GM19023 (cell line): Measurements from ENCODE around the gene EQTN.

Experiments
- ATAC-seq: cut with Tn5 transposase; IDR thresholded peaks from one replicate; pipeline ENCODE4 v1.9.1; 2021; ENCODE audit warnings: mild to moderate bottlenecking, moderate library complexity; ENCODE audit not compliant: unreplicated experiment

EQTN gene

DNA sequence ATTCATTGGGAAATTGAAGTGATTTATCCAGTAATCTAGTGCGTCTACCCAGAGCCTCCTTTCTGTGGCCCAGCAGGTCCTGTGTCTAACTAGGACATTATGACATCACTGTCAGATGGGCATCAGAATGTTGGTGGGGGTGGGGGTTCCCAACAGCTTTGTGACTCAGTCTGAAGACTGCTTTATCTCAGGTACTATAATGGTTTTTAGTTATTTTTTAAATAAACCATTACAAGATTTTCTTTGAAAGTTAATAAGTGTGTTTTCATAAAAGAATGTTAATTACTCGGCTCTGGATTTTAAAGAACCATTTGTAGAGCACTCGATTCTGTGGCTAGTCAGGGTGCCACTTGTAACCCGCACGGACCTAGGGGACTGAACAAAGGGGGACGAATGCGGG, at the start of gene EQTN:
Gene EQTN, minus strand, starts transcription at position 101 of the 400 bp plus-strand sequence. Its CDS starts 95 bp downstream, at position 6.
- no peak for ATAC-seq

DNA sequence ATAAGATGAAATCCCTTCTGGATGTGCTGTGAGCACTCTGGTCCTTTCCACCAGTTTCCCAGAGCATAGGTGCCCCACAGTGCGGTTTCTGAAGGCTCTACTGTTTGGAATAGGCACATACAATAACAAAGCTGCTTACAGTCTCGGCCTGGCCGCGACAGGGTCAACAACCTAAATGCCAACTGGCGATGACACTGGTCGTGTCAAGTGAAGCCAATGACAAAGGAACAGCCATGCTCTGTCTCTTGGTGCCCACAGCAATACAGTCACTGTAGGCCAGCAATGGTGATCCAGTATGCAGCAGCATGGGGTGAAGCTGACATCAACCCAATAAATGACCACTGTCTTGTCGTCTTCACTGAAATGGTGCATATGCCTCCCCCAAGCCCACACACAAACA, 47.8 kb upstream of the EQTN start:
- no peak for ATAC-seq

DNA sequence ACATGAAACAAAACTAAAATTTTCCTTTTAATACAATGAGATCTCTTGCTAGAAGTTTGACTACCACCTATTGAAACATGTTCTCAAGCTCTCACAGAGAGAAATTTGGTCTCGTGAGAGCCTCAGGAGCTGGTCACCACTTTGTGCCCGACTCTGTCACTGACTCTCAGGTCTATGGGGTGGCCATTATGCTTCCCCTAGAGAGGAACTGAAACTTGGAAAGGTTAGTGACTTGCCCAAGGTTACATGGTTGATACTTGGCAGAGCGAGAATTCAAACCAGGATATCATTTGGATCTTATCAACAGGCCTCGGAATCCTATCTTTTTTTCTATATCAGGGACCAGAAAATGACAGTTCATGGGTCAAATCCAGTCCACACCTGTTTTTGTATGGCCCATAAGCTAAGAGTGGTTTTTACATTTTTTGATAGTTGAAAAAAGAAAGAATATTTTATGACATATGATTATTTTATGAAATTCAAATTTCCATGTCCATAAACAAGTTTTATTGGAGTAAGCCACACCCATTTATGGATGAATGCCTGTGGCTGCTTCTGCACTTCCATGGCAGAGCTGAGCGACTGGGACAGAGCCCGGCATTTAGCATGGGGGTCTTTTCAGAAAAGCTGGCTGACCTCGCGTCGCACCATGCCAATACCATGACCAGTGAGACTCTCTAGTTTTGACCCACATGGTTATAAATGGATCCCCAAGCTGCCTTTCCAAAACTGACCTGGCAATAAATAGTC, 44.8 kb upstream of the EQTN start:
- no peak for ATAC-seq

DNA sequence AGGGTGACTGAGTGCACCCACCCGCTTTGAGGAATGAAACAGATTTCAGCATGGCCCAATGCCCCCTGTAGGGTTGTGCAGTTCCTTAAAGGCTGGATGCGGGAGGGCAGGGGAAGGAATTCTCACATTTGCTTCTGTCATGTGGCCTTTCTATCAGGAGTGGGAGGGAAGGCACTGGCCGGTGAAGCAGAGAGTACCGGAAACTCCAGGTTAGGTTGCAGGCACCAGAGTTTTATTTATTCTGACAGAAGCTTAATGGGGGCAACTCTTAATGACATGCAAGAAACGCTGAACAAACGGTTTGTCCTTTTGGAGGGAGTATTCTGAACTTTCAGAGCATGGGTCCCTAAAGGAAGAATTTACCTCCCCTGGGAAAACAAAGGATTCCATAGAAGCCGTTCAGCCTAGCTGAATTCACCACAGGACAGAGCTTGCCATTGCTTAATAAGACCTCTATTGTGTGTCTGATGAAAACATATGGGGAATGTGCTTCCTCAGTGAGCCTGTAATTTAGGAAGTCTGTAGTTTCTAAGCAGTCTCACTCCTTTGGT, 44.1 kb upstream of the EQTN start:
- no peak for ATAC-seq

DNA sequence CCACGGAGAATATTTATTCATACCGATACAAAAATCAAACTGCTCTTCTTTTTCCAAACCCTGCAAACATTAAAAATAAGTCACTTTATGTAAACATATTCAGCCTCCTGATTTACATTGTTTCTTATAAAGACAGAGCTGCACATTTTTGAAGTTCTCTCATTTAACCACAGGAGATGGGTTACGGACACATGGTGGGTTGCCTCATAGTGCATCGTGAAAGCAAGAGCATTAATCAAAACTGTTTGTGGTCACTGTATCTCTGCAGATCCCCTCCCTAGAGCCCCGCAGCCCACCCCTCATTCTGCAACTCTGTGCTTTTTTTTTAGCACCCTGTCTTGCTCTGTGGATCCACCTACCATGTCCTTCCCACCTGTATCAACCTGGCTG, 43.3 kb upstream of the EQTN start:
- no peak for ATAC-seq

DNA sequence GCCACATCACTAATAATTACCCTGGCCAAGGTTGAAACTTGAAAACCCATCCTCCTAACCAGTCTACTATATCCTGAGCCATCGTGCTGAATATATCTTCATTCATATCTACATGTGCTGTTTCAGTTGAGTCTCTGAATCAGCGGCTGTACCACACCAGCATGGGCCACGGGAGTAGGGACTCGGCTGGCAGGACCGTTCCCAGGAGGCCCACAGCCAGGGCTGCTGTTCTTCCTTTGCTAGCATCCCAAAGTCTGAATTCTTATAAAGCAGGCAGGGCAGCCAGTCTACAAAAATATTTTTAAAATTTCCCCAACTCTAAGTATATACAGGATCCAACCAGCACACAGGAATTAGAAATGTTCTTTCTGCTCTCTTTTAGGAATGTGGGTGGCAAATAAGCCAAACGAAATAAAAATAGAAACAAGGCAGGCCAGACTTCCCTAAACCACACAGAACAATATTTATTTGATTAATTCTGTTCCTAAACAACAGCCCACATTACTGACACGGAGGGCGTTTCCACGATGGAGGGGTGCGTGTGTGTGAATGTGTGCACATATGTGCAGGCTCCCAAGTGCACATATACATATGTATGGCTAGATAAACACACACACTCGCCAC, 42.8 kb upstream of the EQTN start:
- ATAC-seq, result no peak

DNA sequence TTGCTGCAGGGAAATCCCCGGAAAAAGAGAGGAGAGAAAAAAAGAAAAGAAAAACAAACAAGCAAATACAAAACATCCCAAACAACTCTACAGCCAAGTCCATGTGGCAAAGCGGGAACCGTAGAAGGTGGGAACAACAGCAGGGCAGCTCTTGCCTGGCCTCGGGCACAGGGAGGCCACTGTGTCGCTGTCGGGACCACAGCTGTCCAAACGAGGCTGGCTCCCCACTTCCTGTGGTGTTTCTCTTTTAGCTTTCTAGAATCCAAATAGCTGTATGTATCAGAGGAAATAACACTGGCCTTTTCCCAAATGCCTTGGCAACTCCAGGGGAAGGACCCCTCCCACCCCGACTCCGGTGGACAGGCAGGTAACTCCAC, 41.6 kb upstream of the EQTN start:
- ATAC-seq, result no peak

DNA sequence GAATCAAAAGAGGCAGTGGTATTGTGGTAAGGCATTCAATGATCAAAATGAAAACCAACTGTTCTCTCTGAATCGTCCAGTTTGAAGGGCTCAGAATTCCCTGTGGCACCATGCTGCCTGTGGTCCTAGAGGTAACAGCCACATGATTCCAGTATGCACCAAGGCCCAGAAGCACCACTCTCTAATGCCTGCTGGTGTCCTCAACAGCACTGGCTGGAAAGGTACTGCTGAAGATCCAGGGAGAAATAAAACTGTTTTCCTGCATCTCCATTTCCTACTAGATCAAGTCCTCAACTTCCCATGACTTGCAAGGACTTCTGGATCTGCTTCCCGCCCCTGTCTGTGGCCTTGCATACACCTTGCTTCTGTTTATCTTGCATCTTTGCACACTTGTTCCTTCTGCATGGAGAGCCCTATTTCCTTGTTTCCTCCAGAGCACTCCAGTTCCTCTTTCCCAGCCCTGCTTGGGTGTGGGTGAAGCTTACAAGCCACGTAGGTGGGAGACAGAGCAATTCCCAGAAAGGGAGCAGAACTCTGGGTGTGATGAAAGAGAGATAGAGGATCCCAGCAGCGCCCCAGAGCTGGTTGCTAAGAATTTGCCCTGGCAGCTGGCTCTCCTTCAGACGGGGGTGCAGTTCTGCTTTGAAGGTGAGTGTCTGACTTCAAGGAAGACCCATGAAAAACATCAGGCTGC, 41.0 kb upstream of the EQTN start:
- ATAC-seq, result no peak

DNA sequence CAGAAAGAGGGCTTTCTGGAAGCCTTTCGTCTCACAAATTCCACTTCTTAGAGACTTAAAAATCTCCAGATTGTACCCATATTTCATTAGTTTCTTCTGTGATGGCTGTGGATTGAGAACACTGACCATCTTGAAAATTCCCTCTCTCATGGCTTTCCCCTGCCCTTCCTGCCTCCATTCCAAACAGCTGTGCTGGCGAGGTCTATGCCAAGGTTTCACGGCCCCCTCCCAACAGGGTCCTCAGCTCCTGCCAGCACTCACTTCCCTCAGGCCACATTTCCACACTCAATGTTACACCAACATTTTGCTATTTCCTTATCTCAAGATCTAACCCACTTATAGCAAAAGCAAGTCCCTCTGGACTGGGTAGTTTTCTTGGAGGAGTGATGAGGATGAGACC, 40.3 kb upstream of the EQTN start:
- ATAC-seq, result no peak

DNA sequence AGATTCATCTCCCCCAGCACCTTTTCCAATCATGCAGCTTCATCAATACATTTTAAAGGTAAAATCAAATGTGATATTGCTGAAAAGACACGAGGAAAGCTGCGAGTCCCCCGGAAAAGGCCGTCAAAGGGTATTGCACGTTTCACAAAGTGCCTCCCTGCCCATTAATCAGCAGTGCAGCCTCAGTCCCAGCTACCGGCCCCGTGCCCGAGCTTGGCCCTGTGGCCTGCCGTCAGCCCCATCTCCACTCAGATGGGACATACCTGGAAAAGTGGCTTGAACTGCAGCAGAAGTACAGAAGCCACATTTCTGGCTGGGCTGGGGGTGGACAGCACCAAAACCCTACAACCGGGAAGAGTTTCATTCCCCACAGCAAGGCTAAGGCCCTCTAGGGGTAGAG, 39.9 kb upstream of the EQTN start:
- no peak for ATAC-seq

DNA sequence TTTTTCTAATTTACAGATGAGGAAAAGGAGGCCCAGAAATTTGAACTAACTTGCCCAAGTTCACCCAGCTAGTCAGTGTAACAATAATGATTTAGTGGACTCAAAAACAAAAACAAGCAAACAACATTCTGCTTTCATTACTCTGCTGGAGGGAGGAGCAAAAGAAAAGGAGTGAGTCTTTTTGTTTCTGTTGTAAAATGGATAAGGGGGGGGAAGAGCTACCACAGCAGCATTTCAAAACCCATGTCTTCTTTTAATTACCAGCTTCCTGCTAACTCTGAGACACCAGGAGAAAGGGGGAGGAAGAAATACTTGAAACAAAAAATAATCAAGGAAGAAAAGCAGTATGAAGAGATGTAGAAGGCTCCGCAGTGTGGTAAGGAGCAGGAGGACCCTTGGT, 39.2 kb upstream of the EQTN start:
- ATAC-seq, result no peak

DNA sequence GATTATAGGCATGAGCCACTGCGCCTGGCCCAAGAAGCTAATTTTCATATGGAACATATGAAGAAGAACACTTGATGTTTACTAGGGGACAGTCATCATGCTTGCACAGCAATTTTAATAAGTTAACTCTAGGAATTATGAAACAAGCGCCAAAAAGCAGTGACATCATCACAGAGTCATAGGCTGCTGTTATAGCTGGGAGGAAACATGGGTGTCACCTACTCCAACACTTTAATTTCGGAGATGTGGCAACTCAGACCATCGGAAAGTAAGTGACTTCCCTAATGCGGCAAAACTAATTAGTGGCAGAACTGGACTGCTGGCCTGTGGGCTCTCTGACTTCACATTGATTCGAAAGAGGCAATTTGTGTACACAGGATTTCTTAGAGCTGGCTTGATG, 38.1 kb upstream of the EQTN start:
- no peak for ATAC-seq

DNA sequence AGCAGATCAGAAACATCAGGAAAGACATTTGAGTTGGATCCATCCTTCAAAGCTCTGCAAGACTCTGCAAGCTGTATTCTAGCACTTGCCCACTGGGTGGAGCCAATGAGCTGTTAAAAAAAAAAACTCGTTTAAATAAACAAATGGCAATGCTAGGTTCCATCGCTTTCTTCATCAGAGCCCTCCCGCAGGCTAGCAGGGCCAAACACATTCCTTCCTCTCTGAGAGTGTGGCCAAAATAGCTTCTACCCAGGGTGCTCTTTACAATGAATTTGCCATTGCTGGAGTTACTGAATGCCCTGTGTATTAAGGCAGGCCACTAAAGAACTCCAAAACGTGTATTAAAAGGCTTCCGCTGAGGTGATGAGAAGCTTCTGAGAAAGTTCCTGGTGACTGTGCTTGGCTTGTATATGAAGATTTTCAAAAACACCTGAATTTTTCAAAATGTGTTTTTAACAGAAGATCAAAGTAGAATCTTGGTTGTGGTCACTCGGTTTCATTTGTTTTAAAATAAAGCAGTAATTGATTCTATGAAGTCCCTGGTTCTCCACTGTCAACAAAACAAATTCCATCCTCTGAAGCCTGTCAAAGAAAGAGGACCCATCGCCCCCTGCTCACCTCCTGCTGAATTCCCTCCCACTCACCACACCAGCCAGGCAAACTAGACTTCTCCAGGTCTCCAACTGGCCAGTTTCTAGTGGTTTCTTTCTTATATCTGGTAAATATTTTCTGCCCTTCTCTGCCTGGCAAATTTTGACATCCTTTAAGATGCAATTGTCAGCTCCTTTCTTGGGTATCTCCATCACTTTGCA, 36.5 kb upstream of the EQTN start:
- peak; percentile 84 for ATAC-seq

DNA sequence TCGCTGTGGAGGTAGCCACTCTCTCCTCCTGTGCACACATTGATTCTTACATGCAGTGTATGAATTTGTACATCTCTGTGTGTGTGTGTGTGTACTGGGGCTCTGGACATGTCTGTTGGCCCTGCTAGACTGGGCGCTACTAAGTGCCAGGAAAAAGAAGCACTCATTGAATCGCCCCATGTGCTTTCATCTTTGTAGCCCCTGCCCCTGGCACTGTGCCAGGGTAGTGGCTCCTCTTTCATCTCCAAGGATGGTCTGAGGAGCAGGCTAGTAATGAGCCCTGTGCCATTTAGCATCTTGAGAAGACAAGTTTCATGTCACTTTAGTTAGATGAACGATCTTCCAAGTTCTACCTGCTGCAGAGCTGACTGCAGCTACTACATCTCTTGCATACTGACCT, 34.4 kb upstream of the EQTN start:
- no peak for ATAC-seq

DNA sequence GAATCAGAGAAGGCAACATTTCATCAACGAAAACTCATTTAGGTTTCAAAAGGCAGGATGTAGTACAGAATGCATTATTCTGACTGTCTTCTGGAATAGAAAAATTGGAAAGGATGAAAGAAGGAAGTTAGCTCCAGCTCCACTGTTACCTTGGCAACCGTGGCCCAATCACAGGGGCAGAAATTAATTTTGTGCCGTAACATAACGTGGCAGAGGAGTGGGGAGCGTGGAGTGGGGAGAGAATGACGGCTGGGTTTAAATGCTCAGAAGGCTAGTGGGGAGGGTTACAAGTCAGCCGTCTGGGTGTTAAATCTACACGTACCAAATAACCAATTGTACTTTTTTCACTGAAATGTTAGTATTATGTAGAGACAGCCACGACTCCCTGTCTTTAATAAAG, 32.3 kb upstream of the EQTN start:
- no peak for ATAC-seq

DNA sequence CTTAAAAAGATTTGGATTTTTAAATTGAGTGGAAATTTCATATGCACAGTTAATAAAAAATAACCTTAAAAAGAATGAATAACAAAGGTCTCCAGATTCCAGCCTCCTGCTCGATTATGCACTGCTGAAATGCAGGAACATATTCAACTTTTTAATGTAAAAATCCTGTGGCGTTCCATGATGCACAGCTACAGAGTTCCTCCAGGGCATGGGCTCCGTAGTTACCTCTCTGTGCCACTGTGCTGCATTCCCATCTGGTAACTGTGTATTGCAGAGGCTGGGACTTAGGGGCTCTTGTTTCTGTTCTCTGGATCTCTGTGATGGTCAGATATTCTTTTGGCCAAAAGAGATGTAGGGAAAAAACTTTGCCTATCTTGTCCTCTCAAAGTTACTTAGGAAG, 31.5 kb upstream of the EQTN start:
- ATAC-seq, result no peak

DNA sequence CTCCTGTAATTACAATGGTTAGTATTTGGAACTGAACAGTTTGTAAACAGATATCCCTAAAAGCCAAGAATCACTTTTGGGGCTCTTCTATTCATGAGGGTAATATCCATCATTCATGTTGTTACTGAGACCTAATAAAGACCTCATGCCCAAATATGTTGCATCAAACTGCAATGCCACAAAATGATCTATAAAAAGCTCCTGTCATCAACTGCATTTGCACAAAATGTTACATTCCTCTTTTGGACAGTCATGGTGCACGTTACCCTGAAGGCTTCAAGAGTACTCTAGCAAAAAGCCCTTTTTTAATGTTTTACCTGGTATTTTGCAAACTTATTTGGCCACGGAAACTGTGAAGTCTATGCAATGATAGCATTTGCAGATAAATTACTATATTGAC, 14.2 kb upstream of the EQTN start:
- ATAC-seq, result no peak

DNA sequence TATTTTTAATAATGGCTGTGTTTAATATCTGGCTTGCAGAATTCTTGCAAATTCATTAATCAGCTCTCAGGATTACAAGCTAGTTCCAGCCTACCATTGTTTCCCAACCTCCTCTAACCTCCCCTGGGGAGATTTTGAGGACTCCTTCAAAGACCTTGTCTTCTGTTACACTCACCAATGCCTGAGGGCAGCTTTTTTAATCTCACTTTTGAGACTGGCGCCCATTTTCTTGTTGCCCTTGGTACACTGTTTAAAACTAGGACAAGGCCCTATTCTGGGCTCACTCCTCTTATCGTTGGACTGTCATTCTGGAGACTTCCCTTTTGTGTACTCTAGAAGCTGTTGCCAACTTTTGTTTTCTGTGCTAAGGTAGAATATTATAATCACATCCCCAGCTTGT, 13.6 kb upstream of the EQTN start:
- no peak for ATAC-seq

DNA sequence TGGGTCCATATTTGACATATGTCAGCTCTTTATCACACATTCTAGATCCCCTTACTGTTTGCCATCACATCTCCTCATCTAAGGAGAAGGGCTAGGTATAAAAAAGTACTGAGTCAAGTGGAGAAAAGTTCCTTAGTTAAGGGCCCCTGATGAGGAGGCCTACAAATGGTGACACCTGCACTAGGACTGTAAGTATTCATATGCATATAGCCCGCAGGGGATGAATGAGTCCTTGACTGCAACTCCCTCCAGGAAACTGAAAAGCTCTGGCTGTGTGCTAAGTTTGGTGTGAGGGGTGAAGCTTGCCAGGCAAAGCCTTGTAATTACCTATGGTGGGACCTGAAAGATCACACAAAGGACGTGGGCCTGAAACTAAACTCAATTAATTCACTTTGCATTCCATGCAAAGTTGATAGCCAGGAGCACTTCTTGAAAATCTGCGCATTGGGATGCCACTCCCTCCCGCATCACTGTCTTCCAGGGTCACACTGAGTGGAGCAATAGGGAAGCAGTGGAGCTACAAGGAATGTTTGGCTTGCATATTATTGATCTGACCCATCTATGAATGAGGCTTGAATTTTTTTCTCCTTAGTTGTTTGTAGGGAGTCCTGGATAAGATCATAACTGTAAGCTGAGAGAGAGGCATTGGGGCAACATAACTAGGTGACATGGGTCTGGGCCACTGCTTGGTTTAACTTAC, 11.9 kb upstream of the EQTN start:
- ATAC-seq, result no peak

DNA sequence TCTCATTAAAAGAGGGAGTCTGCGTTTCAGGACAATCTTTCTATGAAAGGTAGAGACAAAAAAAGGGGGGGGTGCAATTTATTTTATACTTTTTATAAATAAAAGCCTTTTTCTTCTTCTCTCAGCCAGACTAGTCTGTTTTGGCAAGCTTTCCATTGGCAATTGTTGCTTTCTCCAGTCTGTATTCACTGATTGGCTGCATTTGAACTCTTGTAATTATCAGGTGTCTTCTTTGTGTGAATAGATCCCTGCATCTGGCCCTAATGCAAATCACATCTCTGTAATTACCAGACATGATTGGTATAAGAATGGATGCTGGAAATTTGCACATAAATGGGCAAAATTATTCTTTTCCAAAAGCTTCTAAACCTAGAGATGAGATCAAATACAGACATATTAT, 7.6 kb upstream of the EQTN start:
- no peak for ATAC-seq

DNA sequence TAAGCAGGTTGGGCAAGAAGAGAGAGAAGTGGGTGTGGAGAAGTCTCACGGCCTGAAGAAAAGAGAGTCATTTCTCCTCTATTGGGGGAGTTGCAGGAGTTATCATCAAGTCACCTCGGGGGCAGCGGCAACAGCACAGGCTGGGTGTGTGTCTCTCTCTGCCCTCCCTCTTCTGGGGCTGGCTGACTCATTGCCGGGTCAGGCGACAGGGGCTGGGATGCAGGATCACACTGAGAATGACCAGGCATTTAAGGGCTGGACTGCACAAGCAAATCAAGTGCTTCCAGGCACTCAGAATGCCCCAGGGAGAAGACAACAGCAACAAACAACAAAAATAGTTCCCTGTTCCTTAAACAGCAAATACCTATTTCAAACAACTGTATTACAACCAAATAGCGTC, 6.3 kb upstream of the EQTN start:
- no peak for ATAC-seq
